Measurements from ENCODE around the gene OTOF.

The OTOF gene

DNA sequence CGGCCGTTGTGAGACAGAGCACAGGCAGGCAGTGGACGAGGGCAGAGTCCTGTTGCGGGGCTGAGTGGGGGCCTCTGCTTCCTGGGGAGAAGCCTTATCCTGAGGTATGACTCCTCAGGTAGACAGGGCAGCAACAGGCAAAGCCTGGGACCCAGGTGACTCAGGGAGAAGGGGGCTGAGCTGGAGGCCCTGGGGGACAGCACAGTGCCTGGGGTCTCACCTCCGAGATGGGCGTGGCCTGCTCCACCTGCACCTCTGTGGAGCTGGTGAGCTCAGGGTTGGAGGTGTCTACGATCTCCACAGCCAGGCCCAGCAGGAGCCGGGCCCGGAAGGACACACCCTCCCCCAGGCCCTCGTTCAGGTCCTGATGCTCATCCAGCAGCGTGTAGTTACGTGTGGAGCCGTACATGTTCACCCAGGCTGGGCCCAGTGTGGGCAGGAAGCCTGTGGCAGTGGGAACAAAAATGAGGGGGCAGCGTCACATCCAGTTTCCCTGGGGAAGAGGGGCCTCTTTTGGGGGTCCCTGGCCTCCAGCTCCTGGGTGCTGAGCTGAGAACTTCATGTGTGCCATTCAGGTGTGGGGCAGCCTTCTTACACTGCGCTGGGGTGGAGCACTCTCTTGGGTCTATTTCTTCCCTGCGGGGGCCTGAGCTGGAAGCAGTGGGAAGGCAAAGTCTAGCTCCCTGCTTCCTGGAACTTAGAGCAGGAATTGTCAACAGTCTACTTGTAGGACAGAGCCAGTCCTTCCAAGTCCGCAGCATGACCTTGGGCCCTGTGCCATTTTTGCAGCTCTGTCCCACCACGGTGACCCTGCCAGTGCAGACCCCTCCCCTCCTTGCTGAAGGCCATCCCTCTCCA, 2.9 kb upstream of the OTOF start:
- H3K27ac ChIP-seq = no peak overlapping the region
- no peak for TF ChIP-seq ZFX (IDR thresholded peaks at IDR 0.05)
- TF ChIP-seq, protein P1, sequence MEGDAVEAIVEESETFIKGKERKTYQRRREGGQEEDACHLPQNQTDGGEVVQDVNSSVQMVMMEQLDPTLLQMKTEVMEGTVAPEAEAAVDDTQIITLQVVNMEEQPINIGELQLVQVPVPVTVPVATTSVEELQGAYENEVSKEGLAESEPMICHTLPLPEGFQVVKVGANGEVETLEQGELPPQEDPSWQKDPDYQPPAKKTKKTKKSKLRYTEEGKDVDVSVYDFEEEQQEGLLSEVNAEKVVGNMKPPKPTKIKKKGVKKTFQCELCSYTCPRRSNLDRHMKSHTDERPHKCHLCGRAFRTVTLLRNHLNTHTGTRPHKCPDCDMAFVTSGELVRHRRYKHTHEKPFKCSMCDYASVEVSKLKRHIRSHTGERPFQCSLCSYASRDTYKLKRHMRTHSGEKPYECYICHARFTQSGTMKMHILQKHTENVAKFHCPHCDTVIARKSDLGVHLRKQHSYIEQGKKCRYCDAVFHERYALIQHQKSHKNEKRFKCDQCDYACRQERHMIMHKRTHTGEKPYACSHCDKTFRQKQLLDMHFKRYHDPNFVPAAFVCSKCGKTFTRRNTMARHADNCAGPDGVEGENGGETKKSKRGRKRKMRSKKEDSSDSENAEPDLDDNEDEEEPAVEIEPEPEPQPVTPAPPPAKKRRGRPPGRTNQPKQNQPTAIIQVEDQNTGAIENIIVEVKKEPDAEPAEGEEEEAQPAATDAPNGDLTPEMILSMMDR (conservative IDR thresholded peaks at IDR 0.05) = no peak

DNA sequence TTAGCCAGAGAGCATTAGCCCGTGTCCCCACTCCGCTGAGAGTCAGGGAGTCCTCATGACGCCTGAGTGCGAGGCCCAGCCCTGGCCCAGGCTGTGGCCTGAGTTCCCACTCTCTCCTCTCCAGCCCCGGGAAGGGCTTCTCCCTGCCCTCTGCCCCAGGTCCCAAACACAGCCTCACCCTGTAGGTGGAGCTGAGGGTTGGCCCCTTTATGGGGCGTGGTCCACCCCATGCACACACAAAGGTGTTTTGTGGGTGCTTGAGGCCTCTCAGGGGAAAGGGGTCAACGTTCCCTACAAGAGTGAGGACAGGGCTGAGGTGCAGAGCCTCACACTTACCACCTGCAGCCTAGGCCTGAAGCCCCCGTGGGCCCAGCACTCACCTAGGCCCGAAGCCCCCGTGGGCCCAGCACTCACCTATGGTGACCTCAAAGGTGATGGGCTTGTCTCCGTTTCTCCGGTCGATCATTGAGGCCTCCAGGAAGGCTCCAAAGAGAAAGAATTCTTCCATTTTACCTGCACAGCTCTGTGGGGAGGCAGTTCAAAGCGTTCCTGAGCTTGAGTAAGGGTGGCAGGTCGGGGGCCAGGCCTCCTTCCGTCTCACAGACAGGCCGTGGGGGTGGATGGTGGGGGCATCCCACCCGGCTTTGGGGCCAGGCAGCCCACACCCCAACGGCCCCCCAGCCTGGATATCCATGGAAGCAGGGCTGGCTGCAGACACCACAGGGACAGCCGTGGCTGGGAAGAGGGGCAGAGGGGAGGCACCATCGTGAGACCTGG, 2.1 kb upstream of the OTOF start:
- TF ChIP-seq ZFX (IDR thresholded peaks at IDR 0.05) = no peak
- TF ChIP-seq, protein P1 (conservative IDR thresholded peaks at IDR 0.05) = no peak
- H3K27ac ChIP-seq = no peak overlapping the region

DNA sequence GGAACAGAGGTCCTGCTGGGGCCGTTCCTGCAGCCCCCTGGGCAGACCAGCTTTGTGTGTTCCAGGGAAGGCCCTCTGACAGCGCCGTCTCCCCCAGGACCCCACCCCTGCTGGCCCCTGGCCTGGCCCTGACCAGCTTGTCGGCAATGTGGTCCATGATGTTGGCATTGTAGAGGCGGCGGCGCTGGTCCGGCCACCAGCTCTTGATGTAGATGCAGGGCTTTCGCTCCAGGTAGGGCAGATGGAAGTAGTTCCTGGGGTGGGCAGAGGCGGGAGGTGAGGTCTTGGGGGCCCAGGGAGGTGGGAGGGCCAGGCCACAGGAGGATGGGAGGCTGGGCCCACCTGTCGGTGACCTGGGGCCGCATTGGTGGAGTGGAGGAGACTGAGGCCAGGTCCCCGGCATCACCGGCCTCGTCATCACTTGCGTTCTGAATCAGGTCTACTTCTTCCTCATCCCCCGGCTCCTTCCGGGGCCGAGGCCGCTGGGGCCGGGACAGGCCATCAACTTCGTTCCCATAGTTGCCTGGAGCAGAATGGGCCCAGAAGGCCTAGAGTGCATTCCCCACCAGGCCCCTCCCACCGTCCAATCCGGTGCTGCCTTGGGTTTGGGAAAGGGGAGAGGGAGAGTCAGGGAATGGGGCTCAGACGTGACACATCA, 1.3 kb upstream of the OTOF start:
- no peak for TF ChIP-seq ZFX (IDR thresholded peaks at IDR 0.05)
- TF ChIP-seq, protein P1 (conservative IDR thresholded peaks at IDR 0.05) = no peak

DNA sequence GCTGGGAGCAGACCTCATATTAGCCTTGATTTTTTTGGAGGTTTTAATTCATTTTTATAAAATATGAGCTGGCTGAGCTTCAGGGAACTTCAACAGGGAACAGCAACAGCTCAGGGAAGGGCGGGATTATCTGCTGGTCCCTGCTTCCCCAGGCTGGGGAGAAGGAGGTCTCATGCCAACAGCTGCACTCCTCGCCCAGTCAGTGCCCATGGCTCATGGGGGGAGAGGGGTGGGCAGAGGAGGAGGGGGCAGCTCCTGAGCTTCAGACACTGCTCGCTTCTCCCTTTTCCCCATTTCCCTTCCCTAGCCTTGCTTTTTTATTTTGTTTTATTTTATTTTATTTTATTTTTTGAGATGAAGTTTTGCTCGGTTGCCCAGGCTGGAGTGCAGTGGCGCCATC, 442 bp upstream of the OTOF start:
- H3K27ac ChIP-seq = no peak overlapping the region
- no peak for TF ChIP-seq ZFX (IDR thresholded peaks at IDR 0.05)
- TF ChIP-seq, protein P1 (conservative IDR thresholded peaks at IDR 0.05) = no peak

More for the DNA sequence above, 1.3 kb upstream of the OTOF start:
- no peak overlapping the region for H3K27ac ChIP-seq

DNA sequence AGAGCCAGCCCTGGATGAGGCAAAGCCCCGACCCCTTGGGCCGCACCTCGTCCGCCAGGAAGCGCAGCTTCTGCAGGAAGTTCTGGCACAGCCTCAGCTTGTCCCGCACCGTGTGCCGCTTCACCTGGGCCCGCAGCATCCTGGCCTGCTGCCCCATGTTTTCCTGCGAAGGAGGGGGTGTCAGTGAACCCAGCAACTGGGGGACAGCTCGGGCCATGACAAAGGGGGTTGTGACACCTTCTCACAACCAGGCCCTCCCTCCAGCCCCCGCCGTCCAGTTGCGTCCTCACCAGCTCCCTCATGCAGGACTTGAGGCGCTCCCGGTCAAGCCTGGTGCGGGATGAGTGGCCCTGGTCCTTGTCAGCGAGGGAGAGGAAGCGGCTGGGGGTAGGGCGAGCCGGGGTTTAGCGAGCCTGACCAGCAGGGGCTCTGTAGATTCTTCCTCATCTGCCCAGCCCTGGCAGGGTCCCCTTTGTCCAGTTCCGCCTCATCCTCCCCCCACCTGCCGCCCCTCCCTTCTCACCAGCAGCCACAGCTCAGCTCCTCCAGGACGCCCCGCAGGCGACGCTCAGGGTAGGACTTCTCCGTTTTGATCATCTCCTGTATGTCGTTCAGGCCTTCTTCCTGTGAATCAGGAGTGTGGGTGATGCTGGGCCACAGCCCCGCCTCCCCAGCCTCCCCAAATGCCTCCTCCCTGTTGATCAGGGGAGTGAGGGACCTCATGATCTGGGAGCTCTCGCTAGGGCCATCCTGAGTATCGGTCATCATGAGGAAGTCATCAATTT, 606 bp downstream of the OTOF start:
- no peak overlapping the region for H3K27ac ChIP-seq
- TF ChIP-seq, protein P1 (conservative IDR thresholded peaks at IDR 0.05) = no peak
- no peak for TF ChIP-seq ZFX (IDR thresholded peaks at IDR 0.05)

DNA sequence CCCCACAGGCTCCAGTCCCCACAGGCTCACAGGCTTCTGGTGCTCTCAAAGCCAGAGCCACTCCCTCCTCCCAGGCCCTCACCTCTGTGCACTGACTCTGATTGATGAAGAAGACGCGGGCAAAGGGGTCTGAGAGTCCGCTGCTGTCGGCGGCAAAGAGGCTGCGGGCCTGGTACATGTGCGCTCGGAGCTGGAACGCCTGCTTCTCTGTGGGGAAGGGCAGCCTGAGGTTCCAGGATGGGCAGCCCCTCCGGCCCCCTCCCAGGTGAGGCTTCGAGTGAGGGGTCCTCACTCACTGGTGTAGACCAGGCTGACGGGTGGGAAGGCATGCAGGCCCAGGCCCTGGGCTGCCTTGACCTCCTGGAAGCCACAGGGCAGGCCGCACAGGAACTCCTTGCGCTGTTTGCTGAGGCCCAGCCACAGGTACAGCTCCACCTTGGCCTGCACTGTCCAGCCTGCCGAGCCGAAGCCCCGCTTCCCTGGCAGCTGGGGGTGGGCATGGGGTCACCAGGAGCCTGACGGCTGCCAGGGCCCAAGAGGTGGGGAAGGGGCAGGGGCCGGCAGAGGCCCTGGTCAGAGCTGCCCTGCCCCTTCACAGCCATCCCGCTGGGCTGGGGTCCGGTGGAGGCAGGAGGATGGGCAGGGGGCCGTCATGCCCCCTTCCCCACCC, 2.0 kb downstream of the OTOF start:
- TF ChIP-seq, protein P1 (conservative IDR thresholded peaks at IDR 0.05) = no peak
- no peak for TF ChIP-seq ZFX (IDR thresholded peaks at IDR 0.05)
- H3K27ac ChIP-seq = no peak overlapping the region

Data from C4-2B (cell line).